HG02588 (cell line): ENCODE results near the gene CASP10.
"Not testable (repeated sequence)": the region's sequence is repeated elsewhere in the genome, so short reads cannot be mapped to it uniquely, and the experiment has no call there.

Experiments used
- ATAC-seq: cut with Tn5 transposase; IDR thresholded peaks from one replicate; pipeline ENCODE4 v1.9.1; 2021; ENCODE audit warnings: mild to moderate bottlenecking, moderate library complexity; ENCODE audit not compliant: unreplicated experiment

CASP10 gene

DNA sequence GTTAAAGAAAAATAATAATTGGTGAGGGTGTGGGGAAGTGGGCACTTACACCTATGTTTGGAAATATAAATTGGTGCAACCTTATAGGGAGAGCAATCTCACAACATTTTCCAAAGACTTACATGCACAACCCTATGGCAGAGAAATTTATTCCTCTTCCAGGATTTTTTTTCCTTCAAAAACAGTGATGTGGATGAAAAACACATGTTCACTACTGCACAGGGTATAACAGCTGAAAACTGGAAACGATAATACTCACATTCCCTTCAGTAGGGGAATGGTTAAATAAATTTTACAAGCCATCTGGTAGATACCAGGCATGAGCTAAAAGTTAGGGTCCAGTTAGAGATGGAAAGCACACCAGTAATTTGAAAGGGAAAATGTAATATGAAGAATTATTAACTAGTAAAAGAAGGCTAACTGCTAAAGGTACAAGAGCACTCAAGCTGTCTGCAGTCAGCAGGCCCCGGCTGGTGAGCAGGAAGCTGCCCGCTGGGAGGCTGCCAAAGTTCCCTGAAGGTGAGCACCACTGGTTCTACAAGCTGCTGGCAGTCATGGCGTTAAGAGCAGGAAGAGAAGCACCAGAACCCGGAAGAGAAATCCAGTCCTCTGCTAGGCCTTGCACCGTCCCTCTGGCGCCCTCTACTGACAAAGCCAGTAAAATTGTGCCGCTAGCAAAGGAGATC, 49.0 kb downstream of the CASP10 start:
- peak; percentile 50 for ATAC-seq

DNA sequence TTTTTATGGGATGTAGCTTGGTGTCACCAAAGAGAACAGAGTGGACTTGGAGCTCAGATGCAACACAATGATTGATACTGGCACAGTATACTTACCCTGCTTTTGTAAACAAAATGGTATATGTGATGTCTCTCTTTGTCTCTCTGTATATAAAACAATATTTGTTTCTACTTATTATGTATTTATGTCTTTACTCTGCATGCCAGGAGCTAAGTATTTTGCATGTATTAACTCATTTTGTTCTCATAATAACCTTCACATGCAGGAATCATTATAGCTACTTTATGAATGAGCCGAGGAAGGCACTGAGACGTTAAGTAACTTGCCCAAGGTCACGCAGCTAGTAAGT, 49.5 kb downstream of the CASP10 start:
- no peak for ATAC-seq

DNA sequence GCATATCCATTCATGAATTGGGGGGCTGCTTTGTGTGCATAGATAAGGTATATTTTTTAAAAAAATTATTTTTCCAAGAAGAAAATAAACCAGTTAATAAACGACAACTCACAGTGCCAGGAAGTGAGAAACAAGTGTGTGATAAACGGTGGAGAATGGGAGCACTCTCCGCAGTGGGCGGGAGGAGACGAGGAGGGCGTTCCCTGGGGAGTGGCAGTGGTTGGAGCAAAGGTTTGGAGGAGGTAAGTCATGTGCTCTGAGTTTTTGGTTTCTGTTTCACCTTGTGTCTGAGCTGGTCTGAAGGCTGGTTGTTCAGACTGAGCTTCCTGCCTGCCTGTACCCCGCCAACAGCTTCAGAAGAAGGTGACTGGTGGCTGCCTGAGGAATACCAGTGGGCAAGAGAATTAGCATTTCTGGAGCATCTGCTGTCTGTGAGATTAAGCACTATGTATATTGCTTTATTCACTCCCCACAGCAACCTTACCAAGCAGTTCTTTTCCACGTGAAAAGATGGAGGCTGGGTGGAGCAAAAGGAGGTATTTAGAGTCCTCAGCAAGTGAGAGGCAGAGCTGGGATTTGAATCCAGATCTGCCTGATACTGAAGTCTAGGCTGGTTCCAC, 50.4 kb downstream of the CASP10 start:
- ATAC-seq, result peak; percentile 88

DNA sequence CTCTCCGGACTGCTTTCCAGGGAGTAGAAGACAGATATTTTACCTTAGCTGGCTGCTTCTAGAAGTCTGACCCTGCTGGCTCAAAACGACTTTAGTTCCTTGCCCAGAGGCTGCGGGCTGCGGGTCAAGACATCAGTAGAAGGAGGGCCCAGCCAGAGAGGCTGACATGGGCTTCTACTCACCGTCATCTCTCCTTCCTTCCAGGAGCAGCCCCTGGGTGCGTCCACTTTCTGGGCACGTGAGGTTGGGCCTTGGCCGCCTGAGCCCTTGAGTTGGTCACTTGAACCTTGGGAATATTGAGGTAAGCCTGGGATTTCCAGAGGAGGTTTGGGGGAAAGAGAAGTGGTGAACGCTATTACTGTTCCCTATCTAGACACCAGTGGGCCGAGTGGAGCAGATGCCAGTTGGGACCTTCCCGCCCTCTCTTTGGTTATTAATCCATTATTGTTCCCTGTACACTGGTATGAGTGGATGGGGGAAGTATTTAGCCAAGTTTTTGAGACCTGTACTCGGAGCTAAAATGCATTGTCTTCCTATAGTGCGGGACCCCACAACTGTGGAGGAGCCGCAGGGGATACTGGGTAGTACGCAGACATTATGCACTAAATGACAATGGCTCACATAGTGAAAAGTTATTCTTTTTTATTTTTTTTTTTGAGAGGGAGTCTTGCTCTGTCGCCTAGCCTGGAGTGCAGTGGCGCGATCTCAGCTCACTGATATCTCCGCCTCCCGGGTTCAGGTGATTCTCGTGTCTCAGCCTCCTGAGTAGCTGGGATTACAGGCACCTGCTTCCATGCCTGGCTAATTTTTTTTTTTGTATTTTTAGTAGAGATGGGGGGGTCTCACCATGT, 51.1 kb downstream of the CASP10 start:
- peak; percentile 18 for ATAC-seq

DNA sequence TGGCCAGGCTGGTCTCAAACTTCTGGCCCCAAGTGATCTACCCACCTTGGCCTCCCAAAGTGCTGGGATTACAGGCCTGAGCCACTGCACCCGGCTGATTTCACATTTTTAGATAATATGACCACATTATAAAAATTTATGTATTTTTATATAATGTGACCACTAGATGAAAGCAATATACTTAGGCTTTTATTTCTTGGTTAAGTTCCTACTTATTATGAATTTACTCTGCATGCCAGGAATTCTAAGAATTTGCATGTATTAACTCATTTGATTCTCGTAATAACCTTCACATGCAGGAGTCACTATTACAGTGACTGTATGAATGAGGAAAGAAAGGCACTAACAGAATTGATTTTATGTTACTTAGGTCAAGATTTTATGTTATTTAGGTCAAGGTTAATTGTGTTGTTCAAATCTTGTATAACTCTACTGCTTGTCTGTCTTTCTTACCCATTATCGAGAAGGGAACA, 51.8 kb downstream of the CASP10 start:
- no peak for ATAC-seq

DNA sequence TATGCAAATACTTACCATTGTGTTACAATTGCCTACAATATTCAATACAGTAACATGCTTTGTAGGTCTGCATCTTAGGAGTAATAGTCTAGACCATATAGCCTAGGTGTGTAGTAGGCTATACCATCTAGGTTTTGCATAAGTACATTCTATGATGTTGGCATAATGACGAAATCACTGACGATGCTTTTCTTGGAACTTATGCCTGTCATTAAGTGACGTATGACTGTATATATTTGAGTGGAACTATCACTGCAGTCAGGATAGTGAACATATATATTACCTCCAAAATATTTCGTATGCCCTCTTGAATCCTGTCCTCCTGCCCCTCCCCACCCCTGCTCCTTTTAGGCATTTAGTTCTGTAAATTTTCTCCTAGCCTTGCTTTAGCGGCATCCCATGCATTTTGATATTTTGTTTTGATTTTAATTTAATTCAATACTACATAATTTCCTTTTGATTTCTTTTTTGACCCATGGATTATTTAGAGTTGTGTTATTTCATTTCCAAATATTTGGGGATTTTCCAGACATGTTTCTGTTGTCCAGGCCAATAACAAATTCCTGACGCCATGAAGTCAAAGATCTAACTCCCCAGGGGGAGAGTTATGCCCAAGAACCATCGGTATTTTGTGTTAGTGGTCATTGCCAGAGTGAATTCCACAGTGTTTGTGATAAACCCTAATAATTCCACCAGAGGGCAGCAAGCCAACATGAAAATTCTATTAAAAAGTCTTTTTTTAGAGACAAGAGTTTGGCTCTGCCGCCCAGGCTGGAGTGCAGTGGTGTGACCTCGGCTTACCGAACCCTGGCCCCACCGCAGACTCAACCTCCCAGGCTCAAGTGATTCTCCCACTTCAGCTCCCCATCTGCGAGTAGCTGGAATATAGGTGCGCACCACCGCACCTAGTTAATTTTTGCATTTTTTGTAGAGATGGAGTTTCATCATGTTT, 53.2 kb downstream of the CASP10 start:
- no peak for ATAC-seq

DNA sequence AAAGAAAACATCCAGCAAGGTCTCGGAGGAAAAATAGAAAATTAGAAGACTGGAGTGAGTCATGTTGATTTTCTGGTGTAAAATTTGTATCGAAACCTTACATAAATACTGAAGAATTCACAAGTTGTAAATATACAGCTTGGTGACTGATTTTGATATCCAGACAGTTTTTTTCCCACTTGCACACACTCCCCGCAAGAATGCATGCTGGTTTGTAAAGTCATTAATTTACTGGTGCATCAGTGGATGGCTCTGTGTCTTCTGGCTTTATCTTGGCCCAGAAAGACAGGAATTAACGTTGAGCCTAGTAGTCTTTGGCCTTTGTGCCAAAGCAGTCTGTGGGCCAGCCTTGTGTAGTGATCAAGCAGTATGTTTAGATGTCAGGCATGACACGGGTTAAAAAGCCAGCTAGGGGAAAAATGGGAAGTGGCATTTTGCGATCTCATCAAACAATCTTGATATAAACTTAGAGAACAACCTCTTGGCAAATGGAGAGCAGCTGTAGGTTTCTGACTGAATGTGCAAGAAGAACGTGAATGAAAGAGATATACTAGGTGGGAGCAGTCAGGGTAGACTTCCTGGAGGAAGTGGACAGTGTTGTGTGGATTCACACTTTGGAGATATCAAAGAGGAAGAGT, 54.7 kb downstream of the CASP10 start:
- ATAC-seq, result no peak

DNA sequence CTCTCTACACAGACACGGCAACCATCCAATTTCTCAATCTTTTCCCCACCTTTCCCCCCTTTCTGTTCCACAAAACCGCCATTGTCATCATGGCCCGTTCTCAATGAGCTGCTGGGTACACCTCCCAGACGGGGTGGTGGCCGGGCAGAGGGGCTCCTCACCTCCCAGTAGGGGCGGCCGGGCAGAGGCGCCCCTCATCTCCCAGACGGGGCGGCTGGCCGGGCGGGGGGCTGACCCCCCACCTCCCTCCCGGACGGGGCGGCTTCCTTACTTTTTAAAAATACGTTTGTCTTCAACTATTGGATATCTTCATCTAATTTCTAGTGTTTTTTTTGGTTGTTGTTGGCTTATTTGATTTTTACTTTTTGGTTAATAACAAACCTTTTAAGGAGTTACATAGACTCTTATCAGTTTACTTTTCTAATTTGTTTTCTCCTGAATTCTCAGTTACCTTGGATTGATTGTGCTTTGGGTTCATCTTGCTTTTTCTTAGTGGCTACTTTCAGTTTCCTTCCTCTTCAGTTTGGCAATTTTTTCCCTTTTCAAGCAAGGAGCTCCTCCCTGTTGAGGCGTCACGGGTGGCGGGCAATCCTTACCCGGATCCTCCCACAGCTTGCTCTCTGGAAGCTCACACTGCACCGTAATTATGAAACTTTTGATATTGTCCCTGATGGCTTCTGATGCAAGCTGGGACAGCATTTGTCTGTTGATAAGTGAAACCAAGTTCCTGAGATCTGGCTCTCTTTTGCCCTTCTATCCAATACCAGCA, 56.4 kb downstream of the CASP10 start:
- ATAC-seq, result not testable (repeated sequence)

DNA sequence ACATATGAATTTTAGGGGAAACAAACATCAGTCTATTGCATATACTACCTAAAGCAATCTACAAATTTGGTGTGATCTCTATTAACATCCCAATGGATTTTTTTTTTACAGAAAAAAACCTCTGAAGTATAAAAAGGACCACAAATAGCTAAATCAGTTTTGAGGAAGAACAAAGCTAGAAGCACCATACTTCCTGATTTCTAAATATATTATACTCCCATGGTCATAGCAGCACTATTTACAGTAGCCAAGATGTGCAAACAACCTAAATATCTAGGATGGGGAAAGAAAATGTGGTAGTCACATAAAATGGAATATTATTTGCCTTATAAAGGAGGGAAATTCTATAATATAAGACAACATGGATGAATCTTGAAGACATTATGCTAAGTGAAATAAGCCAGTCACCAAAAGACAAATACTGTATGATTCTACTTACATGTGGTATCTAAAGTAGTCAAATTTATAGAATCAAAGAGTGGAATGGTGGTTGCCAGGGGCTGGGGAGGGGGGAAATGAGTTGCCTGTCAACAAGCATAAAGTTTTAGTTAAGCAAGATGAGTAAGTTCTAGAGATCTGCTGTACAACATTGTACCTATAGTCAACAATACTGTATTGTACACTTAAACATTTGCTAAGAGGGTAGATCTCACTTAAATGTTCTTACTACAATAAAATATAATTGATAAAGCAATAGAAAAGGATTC, 59.8 kb downstream of the CASP10 start:
- ATAC-seq, result no peak

DNA sequence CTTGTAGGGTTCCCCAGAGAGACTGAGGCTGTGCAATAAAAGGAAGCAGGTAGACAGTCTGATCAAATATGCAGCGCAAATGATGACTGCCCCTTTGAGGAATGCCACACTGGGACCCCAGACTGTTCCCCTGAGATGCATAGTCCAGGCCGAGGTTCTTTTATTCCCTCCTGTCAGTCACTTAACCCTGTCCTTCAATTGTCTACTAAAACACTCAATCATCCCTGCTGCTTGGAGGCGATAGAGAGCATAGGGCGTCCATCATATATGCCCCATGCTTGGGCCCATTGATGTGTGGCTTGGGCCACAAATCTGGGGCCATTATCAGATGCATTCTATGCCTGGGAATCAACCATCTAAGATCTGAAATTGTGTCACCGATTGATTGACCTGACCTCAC, 61.9 kb downstream of the CASP10 start:
- ATAC-seq, result no peak

DNA sequence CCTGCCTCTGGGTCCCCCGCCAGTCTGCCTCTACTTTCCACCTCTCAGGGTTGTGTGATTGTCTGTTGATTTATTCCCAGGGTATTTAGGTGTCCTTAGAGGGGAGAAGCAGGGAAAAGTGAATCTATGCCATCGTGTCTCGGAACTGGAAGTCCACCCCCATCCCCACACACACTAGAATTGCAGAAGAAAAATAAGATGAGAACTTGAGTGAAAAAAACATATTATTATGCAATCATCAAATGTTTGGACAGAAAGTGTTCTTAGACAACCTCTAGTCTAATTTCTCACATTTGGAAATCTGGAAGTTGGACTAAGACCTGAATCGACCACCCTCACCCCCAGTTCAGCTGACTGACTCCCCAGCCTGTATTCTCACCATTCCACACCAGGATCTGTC, 63.3 kb downstream of the CASP10 start:
- ATAC-seq, result no peak

DNA sequence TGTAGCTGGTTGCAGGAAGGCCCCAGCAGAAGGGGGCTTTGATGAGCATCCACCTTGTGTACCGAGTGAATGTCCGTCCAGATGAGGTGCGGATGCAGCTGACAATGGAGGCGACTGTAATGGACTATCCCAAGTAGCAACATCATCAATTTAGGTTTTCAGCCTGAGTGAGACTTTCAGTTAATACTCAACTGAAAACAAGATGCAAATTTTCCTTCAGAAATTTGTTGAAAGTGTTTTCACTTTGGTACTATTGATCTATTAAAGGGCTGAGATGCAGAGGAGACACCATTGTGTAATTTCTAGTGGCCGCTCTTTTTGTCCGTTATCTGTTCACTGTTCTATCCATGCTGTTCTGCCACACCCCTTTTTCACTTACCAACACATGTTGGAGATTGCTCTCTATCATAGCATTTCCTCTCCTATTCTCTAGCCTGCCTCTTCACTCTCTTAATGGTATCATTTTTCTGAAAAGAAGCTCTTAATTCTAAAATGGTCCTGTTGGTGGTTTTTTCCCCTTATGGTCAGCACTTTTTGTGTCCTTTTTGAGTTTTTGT, 65.4 kb downstream of the CASP10 start:
- no peak for ATAC-seq

DNA sequence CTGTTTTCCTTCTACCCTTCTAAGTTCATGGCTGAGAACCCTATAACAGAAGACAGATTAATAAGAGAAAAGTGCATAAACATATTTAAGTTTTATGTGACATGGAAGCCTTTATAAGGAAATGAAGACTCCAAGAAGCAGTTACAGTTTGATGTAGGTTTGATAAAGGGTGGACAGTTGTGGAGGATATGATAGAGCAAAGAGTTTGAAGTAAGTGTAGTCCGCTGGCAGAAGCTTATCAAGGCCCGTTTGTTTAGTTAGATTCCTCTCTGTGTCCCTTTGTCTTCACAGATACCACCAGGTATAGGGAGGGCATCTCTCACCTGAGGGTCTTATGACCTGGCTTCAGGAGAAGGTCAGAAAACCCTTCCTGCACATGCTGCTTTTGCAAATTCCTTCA, 66.9 kb downstream of the CASP10 start:
- ATAC-seq, result no peak

DNA sequence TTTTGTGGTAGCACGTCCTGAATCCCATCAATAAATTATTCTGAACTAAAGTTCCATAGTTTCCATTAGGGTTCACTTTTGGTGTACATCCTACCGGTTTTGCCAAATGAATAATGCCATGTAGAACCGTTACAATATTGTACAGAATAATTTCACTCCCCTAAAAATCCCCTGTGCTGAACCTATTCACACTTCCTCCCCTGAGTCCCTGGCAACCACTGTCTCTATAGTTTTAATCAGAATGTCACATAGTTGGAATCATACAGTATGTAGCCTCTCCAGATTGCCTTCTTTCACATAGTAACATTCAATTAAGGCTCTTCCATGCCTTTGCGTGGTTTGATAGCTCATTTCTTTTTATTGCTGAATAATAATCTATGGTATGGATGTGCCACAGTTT, 67.8 kb downstream of the CASP10 start:
- ATAC-seq, result no peak

DNA sequence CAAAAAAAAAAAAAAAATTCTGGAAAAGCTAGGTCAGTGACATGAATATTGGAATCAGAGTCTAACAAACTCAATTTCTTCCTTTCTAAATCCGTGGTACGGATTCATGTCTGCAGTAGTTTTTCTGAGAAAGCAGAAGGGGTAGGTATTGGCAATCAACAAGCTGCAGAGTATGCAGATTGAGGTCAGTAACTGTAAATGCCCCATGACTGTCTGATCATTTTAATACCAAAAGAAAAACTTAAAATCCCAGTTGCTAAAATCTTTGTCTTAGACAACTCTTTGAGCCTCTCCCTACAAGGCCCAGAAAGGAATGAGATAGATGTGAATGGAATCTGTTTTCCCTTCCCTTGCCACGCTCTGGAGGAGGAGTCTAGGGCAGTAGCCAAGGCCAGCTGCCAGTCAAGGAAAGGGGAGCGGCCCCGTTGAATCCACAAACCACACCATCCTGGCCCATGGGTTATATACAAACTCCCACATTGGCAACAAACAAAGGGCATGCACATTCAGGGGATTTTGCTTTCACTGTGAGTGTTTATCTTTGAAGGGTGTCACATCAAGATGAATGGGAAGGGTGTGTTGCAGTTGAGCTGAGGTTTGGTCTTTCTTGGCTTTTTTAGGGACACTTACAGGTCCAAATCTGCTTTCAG, 71.3 kb downstream of the CASP10 start:
- ATAC-seq, result no peak

DNA sequence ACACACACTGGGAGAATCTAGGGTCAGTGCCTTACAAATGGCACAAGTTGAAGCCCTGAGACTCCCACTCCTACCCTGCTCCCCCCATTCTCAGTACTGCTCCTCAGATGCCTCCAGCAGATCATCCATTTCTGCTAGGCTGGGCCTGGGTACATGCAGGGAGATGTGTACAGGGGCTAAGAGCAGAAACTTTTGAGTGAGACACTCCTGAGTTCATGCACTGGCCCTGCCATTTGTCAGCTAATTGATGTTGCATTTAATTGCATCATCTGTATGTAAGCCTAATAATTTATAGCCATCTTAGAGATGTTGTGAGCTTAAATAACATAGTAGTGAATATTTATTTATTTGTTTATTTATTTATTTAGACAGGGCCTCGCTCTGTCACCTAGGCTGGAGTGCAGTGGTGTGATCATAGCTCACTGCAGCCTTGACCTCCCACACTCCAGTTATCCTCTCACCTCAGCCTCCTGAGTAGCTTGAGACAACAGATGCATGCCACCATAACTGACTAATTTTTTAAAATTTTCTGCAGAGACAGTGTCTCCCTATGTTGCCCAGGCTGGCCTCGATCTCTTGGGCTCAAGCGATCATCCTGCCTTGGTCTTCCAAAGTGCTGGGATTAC, 72.6 kb downstream of the CASP10 start:
- ATAC-seq, result no peak

DNA sequence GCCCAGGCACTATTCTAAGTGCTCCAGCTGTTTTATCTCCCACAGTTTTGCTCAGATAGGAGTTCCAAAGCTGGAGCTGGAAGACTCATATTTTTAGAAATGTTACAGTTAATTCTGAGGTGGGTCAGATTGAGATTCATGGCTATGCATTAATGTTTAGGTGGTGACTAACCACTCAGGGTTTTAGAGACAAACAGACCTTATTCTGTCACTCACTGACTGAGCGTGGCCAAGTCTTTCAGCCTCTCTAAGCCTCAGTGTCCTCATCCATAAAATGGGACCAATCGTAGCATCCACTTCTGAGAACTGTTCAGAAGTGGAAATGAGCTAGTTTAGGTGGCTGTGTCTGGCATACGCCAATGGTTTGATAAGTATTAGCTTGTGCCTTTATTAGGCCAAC, 73.1 kb downstream of the CASP10 start:
- ATAC-seq, result no peak
